Neural progenitor cell (in vitro differentiated cells): Measurements from ENCODE around the gene EHMT1. TPM values are rescaled to one million over a fixed set of nuclear protein-coding genes. Genes with fewer than 3 reads are reported as not detected.

Experiments used
- DNase-seq: peaks from one replicate; pipeline ENCODE4 v3.0.0-alpha.2; 2016; ENCODE audit warnings: low spot score
- H2AFZ ChIP-seq: fragments of 200-600 bp; sonication (generic); replicated peaks from 2 replicates; pipeline ENCODE4 v1.6.1; 2016; ENCODE audit warnings: antibody characterized with exemption
- H3F3A ChIP-seq: fragments of 200-600 bp; sonication (generic); 2 replicates; pipeline ENCODE4 v1.6.1; 2016; ENCODE audit warnings: antibody characterized with exemption, low read depth
- H3K27ac ChIP-seq: fragments of 200-600 bp; sonication (generic); 2 replicates; pipeline ENCODE4 v1.5.1; 2016; ENCODE audit warnings: mild to moderate bottlenecking
- H3K27me3 ChIP-seq: fragments of 200-600 bp; sonication (generic); 2 replicates; pipeline ENCODE4 v1.6.1; 2016; ENCODE audit warnings: mild to moderate bottlenecking, moderate library complexity
- H3K36me3 ChIP-seq: fragments of 200-600 bp; sonication (generic); 2 replicates; pipeline ENCODE4 v1.5.1; 2016
- H3K4me1 ChIP-seq: fragments of 200-600 bp; sonication (generic); 2 replicates; pipeline ENCODE4 v1.6.1; 2016; ENCODE audit warnings: mixed run types
- H3K4me2 ChIP-seq: fragments of 200-600 bp; sonication (generic); 2 replicates; pipeline ENCODE4 v1.6.1; 2016
- H3K4me3 ChIP-seq: fragments of 200-600 bp; sonication (generic); 2 replicates; pipeline ENCODE4 v1.5.1; 2016
- H3K79me2 ChIP-seq: fragments of 200-600 bp; sonication (generic); 2 replicates; pipeline ENCODE4 v1.6.1; 2016; ENCODE audit warnings: low read depth
- H3K9ac ChIP-seq: fragments of 200-600 bp; sonication (generic); 2 replicates; pipeline ENCODE4 v1.6.1; 2016
- H3K9me3 ChIP-seq: fragments of 200-600 bp; sonication (generic); 2 replicates; pipeline ENCODE4 v1.5.1; 2016; ENCODE audit warnings: low read depth
- H4K20me1 ChIP-seq: fragments of 200-600 bp; sonication (generic); 2 replicates; pipeline ENCODE4 v1.6.1; 2016; ENCODE audit warnings: low read depth
- H3K27ac Mint-ChIP-seq: 3 replicates; pipeline ENCODE4 v1.8.0; 2021; ENCODE audit warnings: mixed read lengths
- H3K27me3 Mint-ChIP-seq: 2 replicates; pipeline ENCODE4 v1.8.0; 2022; ENCODE audit warnings: low read depth, mild to moderate bottlenecking, inconsistent platforms, moderate library complexity, mixed read lengths; ENCODE audit not compliant: insufficient read depth
- H3K36me3 Mint-ChIP-seq: 3 replicates; pipeline ENCODE4 v1.8.0; 2021; ENCODE audit warnings: mixed read lengths
- H3K4me1 Mint-ChIP-seq: 3 replicates; pipeline ENCODE4 v1.8.0; 2021; ENCODE audit warnings: mixed read lengths
- H3K4me3 Mint-ChIP-seq: 3 replicates; pipeline ENCODE4 v1.8.0; 2021; ENCODE audit warnings: mild to moderate bottlenecking, moderate library complexity, mixed read lengths
- H3K9me3 Mint-ChIP-seq: 3 replicates; pipeline ENCODE4 v1.8.0; 2020; ENCODE audit warnings: mixed read lengths
- EZH2 ChIP-seq: fragments of 200-600 bp; sonication (generic); IDR thresholded peaks from 2 replicates; pipeline ENCODE4 v1.6.1; 2017; ENCODE audit warnings: antibody characterized with exemption, mild to moderate bottlenecking, moderate library complexity
- EZH2phosphoT487 ChIP-seq: fragments of 200-600 bp; sonication (generic); IDR thresholded peaks from 2 replicates; pipeline ENCODE4 v1.6.1; 2017; ENCODE audit warnings: antibody characterized with exemption
- total RNA-seq: library from RNA; depleted of rRNA; stranded (reverse); fragments of >200 nt; gene quantifications from 2 replicates; pipeline ENCODE4 v1.2.3, GENCODE V29; 2015; ENCODE audit warnings: low replicate concordance
- TF ChIP-seq, protein P1 (sequence below): fragments of 200-600 bp; sonication (generic); IDR thresholded peaks from 2 replicates; pipeline ENCODE4 v1.5.1; 2017; ENCODE audit warnings: antibody characterized with exemption, mild to moderate bottlenecking

The EHMT1 gene
- total RNA-seq, 1 donor from 2014 or later = 47.8 TPM

DNA sequence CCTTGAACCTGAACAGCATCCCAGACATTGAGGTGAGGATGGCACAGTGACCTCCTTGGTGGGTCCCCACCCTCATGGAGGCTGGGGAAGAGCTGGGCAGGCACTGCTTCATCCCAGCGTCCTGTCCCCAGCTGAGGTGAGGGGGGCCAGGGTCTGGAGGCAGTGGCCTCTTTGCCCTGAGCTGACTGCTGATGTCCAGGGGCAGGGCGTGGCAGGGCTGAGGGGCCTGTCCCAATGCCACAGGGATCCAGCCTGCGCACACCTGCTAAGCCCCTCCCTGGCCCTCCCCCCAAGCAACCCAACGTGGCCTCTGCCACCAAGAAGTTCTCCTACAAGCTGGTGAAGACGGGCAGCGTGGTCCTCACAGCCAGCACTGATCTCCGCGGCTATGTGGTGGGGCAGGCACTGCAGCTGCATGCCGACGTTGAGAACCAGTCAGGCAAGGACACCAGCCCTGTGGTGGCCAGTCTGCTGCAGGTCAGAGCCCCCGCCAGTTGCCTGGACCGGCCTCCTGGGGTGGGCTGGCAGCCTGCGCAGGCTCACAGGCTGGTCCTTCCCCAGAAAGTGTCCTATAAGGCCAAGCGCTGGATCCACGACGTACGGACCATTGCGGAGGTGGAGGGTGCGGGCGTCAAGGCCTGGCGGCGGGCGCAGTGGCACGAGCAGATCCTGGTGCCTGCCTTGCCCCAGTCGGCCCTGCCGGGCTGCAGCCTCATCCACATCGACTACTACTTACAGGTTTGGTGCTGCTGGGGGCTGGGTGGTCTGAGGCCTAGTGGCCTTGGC, 4.9 kb upstream of the EHMT1 start:
- Histone ChIP-seq H3K36me3 (no peaks in the 10 kb centered on the region), H2AFZ (no peak overlapping the region), H3K9me3 (no peaks in the 10 kb centered on the region), H3K4me1 (peaks cover 5% of the 10 kb centered on the region), H3K4me2 (no peak overlapping the region), H3K27me3 (no peaks in the 10 kb centered on the region), H3K9ac (no peak overlapping the region), H3K79me2 (peaks cover 22% of the 10 kb centered on the region), H3K4me3 (no peak overlapping the region), H4K20me1 (peaks cover 4% of the 10 kb centered on the region), H3K27ac (no peak overlapping the region), H3F3A (peaks cover 8% of the 10 kb centered on the region)
- no peak for DNase-seq
- Mint-ChIP-seq H3K9me3 (no peaks in the 10 kb centered on the region), H3K36me3 (no peaks in the 10 kb centered on the region), H3K4me1 (peaks cover 16% of the 10 kb centered on the region), H3K27me3 (peaks cover 18% of the 10 kb centered on the region), H3K27ac (no peak overlapping the region), H3K4me3 (no peak overlapping the region)
- TF ChIP-seq EZH2phosphoT487 (no peak), EZH2 (no peak)
- TF ChIP-seq, protein P1, sequence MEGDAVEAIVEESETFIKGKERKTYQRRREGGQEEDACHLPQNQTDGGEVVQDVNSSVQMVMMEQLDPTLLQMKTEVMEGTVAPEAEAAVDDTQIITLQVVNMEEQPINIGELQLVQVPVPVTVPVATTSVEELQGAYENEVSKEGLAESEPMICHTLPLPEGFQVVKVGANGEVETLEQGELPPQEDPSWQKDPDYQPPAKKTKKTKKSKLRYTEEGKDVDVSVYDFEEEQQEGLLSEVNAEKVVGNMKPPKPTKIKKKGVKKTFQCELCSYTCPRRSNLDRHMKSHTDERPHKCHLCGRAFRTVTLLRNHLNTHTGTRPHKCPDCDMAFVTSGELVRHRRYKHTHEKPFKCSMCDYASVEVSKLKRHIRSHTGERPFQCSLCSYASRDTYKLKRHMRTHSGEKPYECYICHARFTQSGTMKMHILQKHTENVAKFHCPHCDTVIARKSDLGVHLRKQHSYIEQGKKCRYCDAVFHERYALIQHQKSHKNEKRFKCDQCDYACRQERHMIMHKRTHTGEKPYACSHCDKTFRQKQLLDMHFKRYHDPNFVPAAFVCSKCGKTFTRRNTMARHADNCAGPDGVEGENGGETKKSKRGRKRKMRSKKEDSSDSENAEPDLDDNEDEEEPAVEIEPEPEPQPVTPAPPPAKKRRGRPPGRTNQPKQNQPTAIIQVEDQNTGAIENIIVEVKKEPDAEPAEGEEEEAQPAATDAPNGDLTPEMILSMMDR = no peak

- H3K9me3 Mint-ChIP-seq = no peaks in the 10 kb centered on the region
- H2AFZ ChIP-seq = no peak overlapping the region
- no peak overlapping the region for H3K27ac Mint-ChIP-seq
- no peak overlapping the region for H3K4me3 ChIP-seq
- no peak overlapping the region for H3K4me2 ChIP-seq
- H3K27me3 Mint-ChIP-seq = peaks cover 17% of the 10 kb centered on the region
- H3K79me2 ChIP-seq = peaks cover 29% of the 10 kb centered on the region
- no peak overlapping the region for H3K27ac ChIP-seq
- peaks cover 20% of the 10 kb centered on the region for H3K4me1 Mint-ChIP-seq
- H3K36me3 Mint-ChIP-seq = no peaks in the 10 kb centered on the region
- H4K20me1 ChIP-seq = peaks cover 6% of the 10 kb centered on the region
- TF ChIP-seq EZH2phosphoT487 (no peak), EZH2 (no peak)
- TF ChIP-seq, protein P1 = no peak
- no peak for DNase-seq
- H3K9ac ChIP-seq = no peak overlapping the region
- no peaks in the 10 kb centered on the region for H3K9me3 ChIP-seq
- H3K4me3 Mint-ChIP-seq = peak overlapping the region; percentile 15
- H3K4me1 ChIP-seq = peaks cover 5% of the 10 kb centered on the region
- peaks cover 14% of the 10 kb centered on the region for H3F3A ChIP-seq
- no peaks in the 10 kb centered on the region for H3K36me3 ChIP-seq
- no peaks in the 10 kb centered on the region for H3K27me3 ChIP-seq
These were observed 4.0 kb upstream of the EHMT1 start for GRCh38 chr9:137614631-137615386.

DNA sequence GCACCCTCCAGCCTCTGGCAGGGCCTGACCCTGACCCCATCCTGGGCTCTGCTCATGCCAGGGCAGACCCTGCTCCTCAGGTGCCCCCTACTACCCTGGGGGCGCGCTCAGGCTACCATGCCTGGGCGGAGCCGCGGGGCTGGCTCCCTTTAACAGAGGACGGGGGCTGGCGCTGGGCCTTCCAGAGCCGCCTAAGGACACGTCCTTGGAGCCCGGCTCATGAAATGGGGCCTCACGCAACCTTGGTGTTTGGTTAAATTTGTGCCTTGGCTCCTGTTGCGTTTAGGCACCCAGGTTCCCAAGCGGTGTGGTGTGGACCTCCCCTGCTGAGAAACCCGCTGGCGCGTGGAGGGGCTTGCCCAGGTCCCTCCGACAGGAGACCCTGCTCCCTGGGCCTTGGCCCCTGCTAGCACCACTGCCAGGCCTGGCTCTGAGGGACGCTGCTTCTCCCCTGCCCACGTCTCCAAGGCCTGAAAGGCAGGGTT, 3.4 kb upstream of the EHMT1 start:
- Histone ChIP-seq H3K27ac (no peak overlapping the region), H3K4me3 (no peak overlapping the region), H4K20me1 (peaks cover 12% of the 10 kb centered on the region), H3K9me3 (no peaks in the 10 kb centered on the region), H3K27me3 (no peaks in the 10 kb centered on the region), H2AFZ (no peak overlapping the region), H3K79me2 (peaks cover 35% of the 10 kb centered on the region), H3K4me1 (peaks cover 11% of the 10 kb centered on the region), H3K36me3 (no peaks in the 10 kb centered on the region), H3K4me2 (no peak overlapping the region), H3F3A (peaks cover 16% of the 10 kb centered on the region), H3K9ac (no peak overlapping the region)
- Mint-ChIP-seq H3K4me3 (no peak overlapping the region), H3K36me3 (peaks cover 2% of the 10 kb centered on the region), H3K4me1 (peaks cover 23% of the 10 kb centered on the region), H3K27ac (no peak overlapping the region), H3K9me3 (no peaks in the 10 kb centered on the region), H3K27me3 (peaks cover 17% of the 10 kb centered on the region)
- DNase-seq = no peak
- no peak for TF ChIP-seq EZH2
- TF ChIP-seq, protein P1 = no peak
- TF ChIP-seq EZH2phosphoT487 = no peak
